M059J (cell line): ENCODE data around the gene MGLL. TPM values are rescaled to one million over a fixed set of nuclear protein-coding genes. Genes with fewer than 3 reads are reported as not detected.

Source experiments
- DNase-seq: peaks from one replicate; pipeline ENCODE4 v3.0.0-alpha.2; 2012; ENCODE audit warnings: low read depth
- total RNA-seq: library from RNA; depleted of rRNA; stranded (reverse); fragments of >200 nt; shearing (Covaris generic); gene quantifications from 2 replicates; pipeline ENCODE4 v1.2.3, GENCODE V29; 2014

MGLL gene
- total RNA-seq, 1 experiment from 2014 or later: 17.0 TPM

- no peak for DNase-seq
Measured at GRCh38 chr3:127741690-127742089, 80.6 kb downstream of the MGLL start.

GRCh38 chr3:127741246-127741645 lies 81.1 kb downstream of the MGLL start:
- DNase-seq: no peak

- peak; percentile 78 for DNase-seq
Measured at GRCh38 chr3:127740136-127740915, 82.0 kb downstream of the MGLL start.

- DNase-seq: peak; percentile 76
Measured at GRCh38 chr3:127739347-127740135, 82.8 kb downstream of the MGLL start.

GRCh38 chr3:127738192-127738840 lies 84.0 kb downstream of the MGLL start:
- peak; percentile 94 for DNase-seq

GRCh38 chr3:127736801-127737539 lies 85.3 kb downstream of the MGLL start:
- DNase-seq: no peak

GRCh38 chr3:127735767-127736693 lies 86.3 kb downstream of the MGLL start:
- DNase-seq: peak; percentile 94

- peak; percentile 100 for DNase-seq
Measured at GRCh38 chr3:127734754-127735473, 87.4 kb downstream of the MGLL start.

GRCh38 chr3:127734181-127734720 lies 88.1 kb downstream of the MGLL start:
- DNase-seq: no peak

GRCh38 chr3:127733781-127734180 lies 88.5 kb downstream of the MGLL start:
- DNase-seq: no peak

GRCh38 chr3:127732879-127733350 lies 89.4 kb downstream of the MGLL start:
- no peak for DNase-seq

GRCh38 chr3:127732303-127732702 lies 90.0 kb downstream of the MGLL start:
- DNase-seq: no peak

- DNase-seq: no peak
Measured at GRCh38 chr3:127731546-127732289, 90.6 kb downstream of the MGLL start.

- DNase-seq: no peak
Measured at GRCh38 chr3:127730666-127731295, 91.5 kb downstream of the MGLL start.

GRCh38 chr3:127730171-127730570 lies 92.1 kb downstream of the MGLL start:
- no peak for DNase-seq

- peak; percentile 51 for DNase-seq
Measured at GRCh38 chr3:127729556-127730056, 92.7 kb downstream of the MGLL start.

GRCh38 chr3:127728417-127729015 lies 93.8 kb downstream of the MGLL start:
- no peak for DNase-seq

- no peak for DNase-seq
Measured at GRCh38 chr3:127726894-127727293, 95.4 kb downstream of the MGLL start.
